ENCODE measurements around the gene MIXL1.
"Not testable (repeated sequence)": the region's sequence is repeated elsewhere in the genome, so short reads cannot be mapped to it uniquely, and the experiment has no call there.

MIXL1 gene

DNA sequence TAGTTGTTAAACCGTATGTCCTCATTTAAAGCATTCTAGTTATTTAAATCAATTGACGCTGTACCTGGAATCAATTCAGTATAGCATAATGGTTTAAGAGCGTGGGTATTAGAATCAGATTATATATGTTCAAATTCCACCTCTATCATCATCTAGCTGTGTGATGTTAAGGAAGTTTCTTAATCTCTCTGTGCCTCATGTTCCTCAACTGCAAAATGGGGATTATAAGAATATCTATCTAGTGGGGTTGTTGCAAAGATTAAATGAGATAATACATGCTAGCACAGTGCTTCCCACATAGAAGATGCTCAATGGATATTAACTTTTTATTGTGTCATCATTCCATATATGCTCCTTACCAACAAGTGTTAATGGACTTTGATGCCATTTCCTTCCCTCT is 16.0 kb downstream of the MIXL1 start:
- H3K36me3 ChIP-seq (ENCODE audit: insufficient read depth, low read length), result peaks cover 10% of the 10 kb centered on the region
- no peaks in the 10 kb centered on the region for H3K4me1 ChIP-seq (ENCODE audit: control insufficient read depth, insufficient read depth, low read length, unreplicated experiment)
- no peak overlapping the region for H2AFZ ChIP-seq (ENCODE audit: low read length, unreplicated experiment)
- H3K4me3 ChIP-seq (ENCODE audit: low read depth, low read length), result no peak overlapping the region
- no peak overlapping the region for H3K27ac ChIP-seq (ENCODE audit: low read depth, low read length)
- no peaks in the 10 kb centered on the region for H3K27me3 ChIP-seq (ENCODE audit: insufficient read depth, low read length)
- H3K79me2 ChIP-seq (ENCODE audit: control insufficient read depth, insufficient read depth, low read length, unreplicated experiment), result no peaks in the 10 kb centered on the region

DNA sequence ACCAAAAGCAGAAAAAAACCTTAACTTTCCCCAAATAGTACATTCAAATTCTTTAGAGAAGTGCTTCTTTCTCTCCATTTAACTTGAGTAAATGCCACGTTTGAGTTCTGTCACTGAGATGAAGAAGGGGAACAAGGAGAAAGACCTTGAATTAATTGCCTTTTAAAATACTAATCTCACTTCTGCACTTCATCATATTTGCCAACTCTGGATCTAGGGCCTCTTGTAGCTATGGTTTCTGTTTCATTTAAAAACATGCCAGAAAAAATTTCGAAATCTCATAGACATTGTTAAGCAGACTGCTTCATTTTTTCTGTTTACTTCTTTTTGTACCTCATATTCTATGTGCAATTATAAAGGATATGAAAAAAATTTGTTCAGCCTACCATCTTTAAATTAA is 24.6 kb downstream of the MIXL1 start:
- H2AFZ ChIP-seq (ENCODE audit: low read length, unreplicated experiment), result peak overlapping the region; percentile 5
- peaks cover 4% of the 10 kb centered on the region; the same call in 1 of the 2 replicates for H3K36me3 ChIP-seq (ENCODE audit: insufficient read depth, low read length)
- H3K4me1 ChIP-seq (ENCODE audit: control insufficient read depth, insufficient read depth, low read length, unreplicated experiment), result no peaks in the 10 kb centered on the region
- no peaks in the 10 kb centered on the region for H3K79me2 ChIP-seq (ENCODE audit: control insufficient read depth, insufficient read depth, low read length, unreplicated experiment)
- no peak overlapping the region for H3K27ac ChIP-seq (ENCODE audit: low read depth, low read length)
- no peak overlapping the region for H3K4me3 ChIP-seq (ENCODE audit: low read depth, low read length)
- H3K27me3 ChIP-seq (ENCODE audit: insufficient read depth, low read length), result no peaks in the 10 kb centered on the region

DNA sequence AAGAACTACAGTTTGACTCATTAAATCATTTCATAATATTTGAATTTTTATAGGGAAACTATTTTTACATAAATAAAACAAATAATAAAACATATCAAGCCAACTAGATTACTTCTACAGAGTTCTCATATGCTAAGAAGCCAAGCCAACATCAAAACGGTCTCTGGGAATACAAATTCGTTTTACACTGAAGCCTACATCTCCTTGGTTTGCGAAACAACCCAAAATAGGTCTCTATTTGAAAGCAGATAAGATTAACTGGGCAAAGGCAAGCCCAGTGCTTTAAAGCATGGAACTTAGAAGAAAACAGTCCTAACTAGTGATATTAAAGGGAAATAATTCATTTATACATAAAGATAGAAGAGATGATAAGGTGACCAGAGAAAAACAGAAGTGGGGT is 25.3 kb downstream of the MIXL1 start:
- no peak overlapping the region for H3K27ac ChIP-seq (ENCODE audit: low read depth, low read length)
- H3K4me3 ChIP-seq (ENCODE audit: low read depth, low read length), result no peak overlapping the region
- no peaks in the 10 kb centered on the region for H3K4me1 ChIP-seq (ENCODE audit: control insufficient read depth, insufficient read depth, low read length, unreplicated experiment)
- peaks cover 4% of the 10 kb centered on the region; the same call in 1 of the 2 replicates for H3K36me3 ChIP-seq (ENCODE audit: insufficient read depth, low read length)
- H2AFZ ChIP-seq (ENCODE audit: low read length, unreplicated experiment), result no peak overlapping the region
- H3K79me2 ChIP-seq (ENCODE audit: control insufficient read depth, insufficient read depth, low read length, unreplicated experiment), result no peaks in the 10 kb centered on the region
- no peaks in the 10 kb centered on the region for H3K27me3 ChIP-seq (ENCODE audit: insufficient read depth, low read length)

DNA sequence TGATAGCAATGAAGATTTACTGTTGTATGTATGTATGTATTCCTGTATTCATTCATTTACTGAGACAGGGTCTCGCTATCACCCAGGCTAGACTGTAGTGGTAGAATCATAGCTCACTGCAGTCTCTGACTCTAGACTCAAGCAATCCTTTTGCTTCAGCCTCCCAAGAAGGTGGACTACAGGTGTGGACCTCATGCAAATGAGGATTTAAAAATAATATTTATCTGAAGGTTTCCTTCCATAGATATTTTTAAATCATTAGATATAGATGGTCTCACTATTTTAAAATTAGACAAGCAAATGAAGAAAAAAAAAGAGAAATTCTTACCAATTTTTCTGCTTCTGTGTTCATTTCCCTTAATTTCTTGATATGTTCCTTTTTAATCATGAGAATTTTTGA is 27.0 kb downstream of the MIXL1 start:
- H3K79me2 ChIP-seq (ENCODE audit: control insufficient read depth, insufficient read depth, low read length, unreplicated experiment), result no peaks in the 10 kb centered on the region
- H3K4me1 ChIP-seq (ENCODE audit: control insufficient read depth, insufficient read depth, low read length, unreplicated experiment), result no peaks in the 10 kb centered on the region
- peaks cover 4% of the 10 kb centered on the region; the same call in 1 of the 2 replicates for H3K36me3 ChIP-seq (ENCODE audit: insufficient read depth, low read length)
- no peak overlapping the region for H3K27ac ChIP-seq (ENCODE audit: low read depth, low read length)
- no peak overlapping the region for H2AFZ ChIP-seq (ENCODE audit: low read length, unreplicated experiment)
- no peaks in the 10 kb centered on the region for H3K27me3 ChIP-seq (ENCODE audit: insufficient read depth, low read length)
- no peak overlapping the region for H3K4me3 ChIP-seq (ENCODE audit: low read depth, low read length)

DNA sequence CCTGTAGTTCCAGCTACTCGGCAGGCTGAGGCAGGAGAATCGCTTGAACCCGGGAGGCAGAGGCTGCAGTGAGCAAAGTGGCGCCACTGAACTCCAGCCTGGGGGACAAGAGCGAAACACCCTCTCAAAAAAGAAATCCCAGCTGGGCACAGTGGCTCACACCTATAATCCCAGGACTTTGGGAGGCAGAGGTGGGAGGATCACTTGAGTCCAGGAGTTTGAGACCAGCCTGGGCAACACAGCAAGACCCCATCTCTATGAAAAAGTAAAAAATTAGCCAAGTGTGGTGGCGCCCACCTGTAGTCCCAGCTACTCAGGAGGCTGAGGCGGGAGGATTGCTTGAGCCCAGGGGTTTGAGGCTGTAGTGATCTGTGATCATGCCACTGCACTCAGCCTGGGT is 29.4 kb downstream of the MIXL1 start:
- H3K36me3 ChIP-seq (ENCODE audit: insufficient read depth, low read length); H2AFZ ChIP-seq (ENCODE audit: low read length, unreplicated experiment); H3K4me1 ChIP-seq (ENCODE audit: control insufficient read depth, insufficient read depth, low read length, unreplicated experiment); H3K79me2 ChIP-seq (ENCODE audit: control insufficient read depth, insufficient read depth, low read length, unreplicated experiment); H3K4me3 ChIP-seq (ENCODE audit: low read depth, low read length); H3K27me3 ChIP-seq (ENCODE audit: insufficient read depth, low read length); H3K27ac ChIP-seq (ENCODE audit: low read depth, low read length): not testable (repeated sequence)

DNA sequence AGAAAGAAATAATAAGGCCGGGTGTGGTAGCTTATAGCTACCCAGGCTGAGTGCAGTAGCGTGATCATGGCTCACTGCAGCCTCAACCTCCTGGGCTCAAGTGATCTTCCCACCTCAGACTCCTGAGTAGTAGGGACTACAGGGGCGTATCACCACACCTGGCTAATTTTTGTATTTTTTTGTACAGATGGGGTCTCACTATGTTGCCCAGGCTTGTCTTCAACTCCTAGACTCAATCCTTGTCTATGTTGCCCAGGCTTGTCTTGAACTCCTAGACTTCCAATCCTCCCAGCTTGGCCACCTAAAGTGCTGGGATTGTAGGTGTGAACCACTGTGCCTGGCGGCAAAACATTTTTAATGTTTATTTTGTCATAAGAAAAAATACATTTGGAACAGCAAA is 30.5 kb downstream of the MIXL1 start:
- H2AFZ ChIP-seq (ENCODE audit: low read length, unreplicated experiment), result no peak overlapping the region
- no peaks in the 10 kb centered on the region for H3K4me1 ChIP-seq (ENCODE audit: control insufficient read depth, insufficient read depth, low read length, unreplicated experiment)
- no peaks in the 10 kb centered on the region for H3K79me2 ChIP-seq (ENCODE audit: control insufficient read depth, insufficient read depth, low read length, unreplicated experiment)
- H3K4me3 ChIP-seq (ENCODE audit: low read depth, low read length), result no peak overlapping the region
- H3K36me3 ChIP-seq (ENCODE audit: insufficient read depth, low read length), result peaks cover 4% of the 10 kb centered on the region
- no peaks in the 10 kb centered on the region for H3K27me3 ChIP-seq (ENCODE audit: insufficient read depth, low read length)
- no peak overlapping the region for H3K27ac ChIP-seq (ENCODE audit: low read depth, low read length)

DNA sequence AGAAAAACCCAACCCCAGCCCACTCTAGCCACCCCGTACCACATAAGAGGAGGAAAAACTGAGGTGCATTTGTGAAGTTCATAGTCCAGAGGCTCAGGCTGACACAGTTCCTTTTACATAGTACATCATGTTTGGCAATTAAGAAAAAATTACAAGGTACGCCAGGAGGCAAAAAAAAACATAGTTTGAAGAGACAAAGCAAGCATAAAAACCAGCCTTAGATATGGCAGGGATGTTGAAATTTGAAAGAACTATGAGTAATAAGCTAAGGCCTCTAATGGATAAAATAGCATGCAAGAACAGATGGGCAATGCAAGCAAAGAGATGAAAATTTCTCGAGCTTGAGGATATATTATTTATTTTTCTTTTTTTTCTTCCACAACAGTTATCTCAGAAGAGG is 31.9 kb downstream of the MIXL1 start:
- Histone ChIP-seq H3K36me3 (ENCODE audit: insufficient read depth, low read length) (peaks cover 14% of the 10 kb centered on the region), H3K4me3 (ENCODE audit: low read depth, low read length) (no peak overlapping the region), H3K27ac (ENCODE audit: low read depth, low read length) (no peak overlapping the region), H3K27me3 (ENCODE audit: insufficient read depth, low read length) (no peaks in the 10 kb centered on the region), H3K4me1 (ENCODE audit: control insufficient read depth, insufficient read depth, low read length, unreplicated experiment) (no peaks in the 10 kb centered on the region), H2AFZ (ENCODE audit: low read length, unreplicated experiment) (no peak overlapping the region), H3K79me2 (ENCODE audit: control insufficient read depth, insufficient read depth, low read length, unreplicated experiment) (no peaks in the 10 kb centered on the region)

DNA sequence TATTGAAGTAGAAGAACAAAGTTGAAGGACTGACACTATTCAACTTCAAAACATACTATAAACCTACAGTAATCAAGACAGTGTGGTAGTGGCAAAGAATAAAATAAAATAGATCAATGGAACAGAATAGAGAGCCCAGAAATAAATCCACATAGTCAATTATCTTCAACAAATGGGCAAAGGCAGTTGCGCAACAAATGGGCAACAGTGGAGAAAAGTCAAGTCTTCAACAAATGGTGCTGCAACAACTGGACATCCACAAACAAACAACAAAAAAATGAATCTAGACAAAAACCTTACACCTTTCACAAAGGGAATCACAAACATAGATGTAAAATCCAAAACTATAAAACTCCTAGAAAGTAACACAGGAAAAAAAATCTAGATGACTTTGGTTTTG is 38.4 kb downstream of the MIXL1 start:
- Histone ChIP-seq H3K4me3 (ENCODE audit: low read depth, low read length) (no peak overlapping the region), H3K36me3 (ENCODE audit: insufficient read depth, low read length) (peaks cover 42% of the 10 kb centered on the region), H3K27me3 (ENCODE audit: insufficient read depth, low read length) (no peaks in the 10 kb centered on the region), H3K4me1 (ENCODE audit: control insufficient read depth, insufficient read depth, low read length, unreplicated experiment) (no peaks in the 10 kb centered on the region), H2AFZ (ENCODE audit: low read length, unreplicated experiment) (no peak overlapping the region), H3K79me2 (ENCODE audit: control insufficient read depth, insufficient read depth, low read length, unreplicated experiment) (no peaks in the 10 kb centered on the region), H3K27ac (ENCODE audit: low read depth, low read length) (no peak overlapping the region)

DNA sequence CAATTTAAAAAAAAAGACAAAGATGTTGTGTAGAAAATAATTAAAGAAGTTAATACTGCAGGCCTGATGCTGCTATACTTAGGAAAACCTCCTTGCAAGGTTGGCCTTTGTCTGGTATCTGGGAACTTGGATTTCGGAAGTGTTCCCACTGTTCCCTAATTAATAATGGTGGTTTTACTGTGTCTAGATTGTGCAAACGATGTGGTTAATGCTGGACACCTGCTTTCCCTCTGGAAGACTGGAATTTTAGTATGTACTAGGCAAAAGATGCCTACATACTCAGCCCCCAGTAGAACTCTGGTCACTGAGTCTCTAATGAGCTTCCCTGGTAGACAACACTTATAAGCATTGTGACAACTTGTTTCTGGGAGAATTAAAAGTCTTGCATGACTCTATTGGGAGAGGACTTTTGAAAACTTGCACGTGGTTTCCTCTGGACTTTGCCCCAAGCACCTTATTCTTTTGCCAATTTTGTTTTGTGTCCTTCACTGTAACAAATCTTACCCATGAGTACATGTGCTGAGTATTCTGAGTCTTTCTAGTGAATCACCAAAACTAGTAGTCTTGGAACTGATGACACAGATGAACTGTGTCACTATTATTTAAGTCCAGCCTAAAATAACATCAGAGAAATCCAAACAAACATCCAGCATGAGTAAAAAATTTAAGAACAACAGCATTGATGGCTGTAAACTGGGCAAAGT is 45.1 kb downstream of the MIXL1 start:
- no peaks in the 10 kb centered on the region for H3K79me2 ChIP-seq (ENCODE audit: control insufficient read depth, insufficient read depth, low read length, unreplicated experiment)
- H3K27me3 ChIP-seq (ENCODE audit: insufficient read depth, low read length), result no peaks in the 10 kb centered on the region
- 0 out of 2 replicates have a peak, but pooled peaks cover 5% of the 10 kb centered on the region for H3K36me3 ChIP-seq (ENCODE audit: insufficient read depth, low read length)
- peaks cover 12% of the 10 kb centered on the region for H3K4me1 ChIP-seq (ENCODE audit: control insufficient read depth, insufficient read depth, low read length, unreplicated experiment)
- no peak overlapping the region for H3K4me3 ChIP-seq (ENCODE audit: low read depth, low read length)
- peak overlapping the region; percentile 41; the same call in 1 of the 2 replicates for H3K27ac ChIP-seq (ENCODE audit: low read depth, low read length)
- no peak overlapping the region for H2AFZ ChIP-seq (ENCODE audit: low read length, unreplicated experiment)

DNA sequence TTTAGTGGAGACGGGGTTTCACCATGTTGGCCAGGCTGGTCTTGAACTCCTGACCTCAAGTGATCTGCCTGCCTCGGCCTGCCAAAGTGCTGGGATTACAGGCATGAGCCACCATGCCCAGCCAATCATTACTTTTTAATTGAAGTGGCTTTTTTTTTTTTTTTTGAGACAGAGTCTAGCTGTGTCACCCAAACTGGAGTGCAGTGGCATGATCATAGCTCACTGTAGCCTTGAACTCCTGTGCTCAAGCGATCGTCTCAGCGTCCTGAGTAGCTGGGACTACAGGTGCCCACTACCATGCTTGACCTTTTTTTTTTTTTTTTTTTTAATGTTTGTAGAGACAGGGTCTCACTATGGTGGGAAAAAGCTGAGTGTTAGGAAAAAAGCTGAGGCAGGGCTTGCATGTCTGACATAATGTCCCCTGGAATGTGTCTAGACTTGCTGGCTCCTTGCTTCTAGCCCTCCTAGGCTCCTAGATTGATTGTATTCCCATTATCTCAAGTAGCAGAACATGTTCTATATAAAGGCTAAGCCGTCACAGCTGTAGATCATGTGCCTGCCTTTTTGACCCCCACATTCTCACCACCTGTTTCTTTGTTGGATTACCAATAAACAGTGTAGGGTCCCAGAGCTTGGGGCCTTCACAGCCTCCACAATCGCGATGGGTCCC is 48.9 kb downstream of the MIXL1 start:
- not testable (repeated sequence) for H3K36me3 ChIP-seq (ENCODE audit: insufficient read depth, low read length)

DNA sequence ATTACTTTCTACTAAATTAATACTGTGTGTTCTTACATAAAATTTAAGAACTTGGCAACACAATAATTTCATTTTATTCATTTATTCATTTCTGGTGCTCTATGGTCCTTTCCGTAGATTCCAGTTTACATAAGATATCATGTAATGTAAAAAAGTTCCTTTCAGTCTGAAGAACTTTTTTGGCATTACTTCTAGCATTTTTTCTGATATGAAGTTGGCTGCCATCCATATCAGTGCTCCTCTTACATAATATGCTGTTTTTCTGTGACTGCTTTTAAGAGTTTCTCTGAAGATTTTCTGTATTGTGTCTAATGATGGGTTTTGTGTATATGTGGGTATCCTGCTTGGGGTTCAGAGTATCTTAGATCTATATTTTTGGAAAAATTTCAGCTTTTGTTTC is 50.7 kb downstream of the MIXL1 start:
- H3K27ac ChIP-seq (ENCODE audit: low read depth, low read length), result no peak overlapping the region
- H2AFZ ChIP-seq (ENCODE audit: low read length, unreplicated experiment), result no peak overlapping the region
- H3K79me2 ChIP-seq (ENCODE audit: control insufficient read depth, insufficient read depth, low read length, unreplicated experiment), result no peaks in the 10 kb centered on the region
- peaks cover 4% of the 10 kb centered on the region; the same call in 1 of the 2 replicates for H3K36me3 ChIP-seq (ENCODE audit: insufficient read depth, low read length)
- no peak overlapping the region for H3K4me3 ChIP-seq (ENCODE audit: low read depth, low read length)
- H3K4me1 ChIP-seq (ENCODE audit: control insufficient read depth, insufficient read depth, low read length, unreplicated experiment), result peaks cover 3% of the 10 kb centered on the region
- no peaks in the 10 kb centered on the region for H3K27me3 ChIP-seq (ENCODE audit: insufficient read depth, low read length)

More for the DNA sequence above, 48.9 kb downstream of the MIXL1 start:
- H2AFZ ChIP-seq (ENCODE audit: low read length, unreplicated experiment); H3K4me3 ChIP-seq (ENCODE audit: low read depth, low read length); H3K79me2 ChIP-seq (ENCODE audit: control insufficient read depth, insufficient read depth, low read length, unreplicated experiment); H3K27me3 ChIP-seq (ENCODE audit: insufficient read depth, low read length); H3K27ac ChIP-seq (ENCODE audit: low read depth, low read length): not testable (repeated sequence)
- H3K4me1 ChIP-seq (ENCODE audit: control insufficient read depth, insufficient read depth, low read length, unreplicated experiment), result peaks cover 12% of the 10 kb centered on the region
